ENCODE data around the gene AKR1A1.

AKR1A1 gene

DNA sequence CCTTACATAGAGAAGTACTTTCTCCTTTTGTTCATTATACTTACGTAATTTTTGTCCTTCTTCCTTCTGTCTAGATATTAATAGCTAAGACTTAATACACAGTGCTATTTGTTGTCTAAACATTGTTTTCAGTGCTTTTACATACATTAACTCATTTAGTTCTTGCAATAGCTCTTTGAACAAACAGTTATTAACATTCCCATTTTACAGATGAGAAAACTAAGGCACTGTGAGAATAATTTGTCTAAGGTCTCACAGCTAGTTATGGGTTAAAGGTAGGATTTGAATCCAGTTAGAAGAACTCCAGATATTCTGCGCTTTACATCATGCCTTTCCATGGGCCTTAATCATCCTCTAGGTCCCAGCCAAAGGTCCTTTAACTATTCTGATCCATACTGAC is 53.6 kb downstream of the AKR1A1 start:
- no peak for ATAC-seq (ENCODE audit: low read depth)
- peaks cover 28% of the 10 kb centered on the region for H3K36me3 Mint-ChIP-seq
- H3K27ac Mint-ChIP-seq: no peak overlapping the region
- H3K9me3 Mint-ChIP-seq: no peaks in the 10 kb centered on the region
- no peak overlapping the region for H3K4me3 Mint-ChIP-seq
- no peak for DNase-seq (ENCODE audit: low spot score in 2 of 2)
- H3K4me1 Mint-ChIP-seq: peaks cover 28% of the 10 kb centered on the region
- no peaks in the 10 kb centered on the region for H3K27me3 Mint-ChIP-seq

DNA sequence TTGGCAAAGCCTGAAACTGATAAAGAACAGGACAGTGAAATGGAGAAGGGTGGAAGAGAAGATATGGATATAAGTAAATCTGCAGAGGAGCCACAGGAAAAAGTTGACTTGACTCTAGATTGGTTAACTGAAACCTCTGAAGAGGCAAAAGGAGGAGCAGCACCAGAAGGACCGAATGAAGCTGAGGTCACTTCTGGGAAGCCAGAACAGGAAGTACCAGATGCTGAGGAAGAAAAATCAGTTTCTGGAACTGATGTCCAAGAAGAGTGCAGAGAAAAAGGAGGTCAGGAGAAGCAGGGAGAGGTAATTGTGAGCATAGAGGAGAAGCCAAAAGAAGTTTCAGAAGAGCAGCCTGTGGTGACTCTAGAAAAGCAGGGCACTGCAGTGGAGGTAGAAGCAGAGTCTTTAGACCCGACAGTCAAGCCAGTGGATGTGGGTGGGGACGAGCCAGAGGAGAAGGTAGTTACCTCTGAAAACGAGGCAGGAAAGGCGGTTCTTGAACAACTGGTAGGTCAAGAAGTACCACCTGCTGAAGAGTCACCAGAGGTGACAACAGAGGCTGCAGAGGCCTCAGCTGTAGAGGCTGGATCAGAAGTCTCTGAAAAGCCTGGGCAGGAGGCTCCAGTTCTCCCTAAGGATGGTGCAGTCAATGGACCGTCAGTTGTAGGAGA is 56.9 kb downstream of the AKR1A1 start:
- ATAC-seq (ENCODE audit: low read depth) (no peak), DNase-seq (ENCODE audit: low spot score in 2 of 2) (no peak)
- Mint-ChIP-seq H3K36me3 (peaks cover 33% of the 10 kb centered on the region), H3K27ac (peak overlapping the region; percentile 84), H3K27me3 (no peaks in the 10 kb centered on the region), H3K4me1 (peaks cover 21% of the 10 kb centered on the region), H3K9me3 (no peaks in the 10 kb centered on the region), H3K4me3 (peak overlapping the region; percentile 0)

DNA sequence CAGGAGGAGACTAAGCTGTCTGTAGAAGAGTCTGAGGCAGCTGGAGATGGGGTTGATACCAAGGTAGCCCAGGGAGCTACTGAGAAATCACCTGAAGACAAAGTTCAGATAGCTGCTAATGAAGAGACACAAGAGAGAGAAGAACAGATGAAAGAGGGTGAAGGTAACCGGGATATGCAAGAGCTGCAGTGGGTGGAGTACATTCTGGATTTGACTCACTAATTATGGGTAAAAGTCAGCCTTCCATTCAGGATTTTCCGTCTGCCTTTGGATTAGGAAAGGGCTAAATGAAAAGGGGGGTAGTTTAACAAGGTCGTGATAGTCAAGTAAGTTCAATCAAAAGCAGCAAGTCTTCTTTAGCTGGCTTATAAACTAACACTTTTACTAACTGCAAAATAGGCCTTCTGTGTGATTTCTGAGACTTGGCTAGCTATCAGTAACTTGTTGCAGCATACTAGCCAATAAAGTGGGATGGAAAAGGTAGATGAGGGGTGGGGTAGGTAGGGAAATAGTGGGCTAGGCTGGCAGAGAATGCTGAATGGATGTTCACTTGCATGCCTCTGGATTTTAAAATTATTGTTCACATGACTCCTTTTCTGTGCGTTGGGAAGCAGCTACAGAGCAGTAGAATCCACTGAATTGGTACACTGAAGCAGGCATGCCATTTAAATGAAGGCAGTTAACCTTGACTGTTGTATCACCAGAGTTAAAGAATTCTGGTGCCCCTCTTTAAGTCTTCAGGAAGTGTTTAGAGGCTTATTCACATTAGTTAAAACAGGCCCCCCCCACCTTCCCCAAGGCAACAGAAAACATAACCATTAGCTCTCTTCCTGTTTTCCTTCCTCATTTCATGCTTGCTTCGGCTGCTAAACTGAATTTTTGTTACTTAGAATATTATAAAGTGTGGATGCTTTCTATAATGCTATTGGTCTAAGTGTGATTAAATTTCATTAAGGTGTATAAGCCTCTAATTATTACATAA is 57.8 kb downstream of the AKR1A1 start:
- ATAC-seq (ENCODE audit: low read depth): peak; percentile 96

DNA sequence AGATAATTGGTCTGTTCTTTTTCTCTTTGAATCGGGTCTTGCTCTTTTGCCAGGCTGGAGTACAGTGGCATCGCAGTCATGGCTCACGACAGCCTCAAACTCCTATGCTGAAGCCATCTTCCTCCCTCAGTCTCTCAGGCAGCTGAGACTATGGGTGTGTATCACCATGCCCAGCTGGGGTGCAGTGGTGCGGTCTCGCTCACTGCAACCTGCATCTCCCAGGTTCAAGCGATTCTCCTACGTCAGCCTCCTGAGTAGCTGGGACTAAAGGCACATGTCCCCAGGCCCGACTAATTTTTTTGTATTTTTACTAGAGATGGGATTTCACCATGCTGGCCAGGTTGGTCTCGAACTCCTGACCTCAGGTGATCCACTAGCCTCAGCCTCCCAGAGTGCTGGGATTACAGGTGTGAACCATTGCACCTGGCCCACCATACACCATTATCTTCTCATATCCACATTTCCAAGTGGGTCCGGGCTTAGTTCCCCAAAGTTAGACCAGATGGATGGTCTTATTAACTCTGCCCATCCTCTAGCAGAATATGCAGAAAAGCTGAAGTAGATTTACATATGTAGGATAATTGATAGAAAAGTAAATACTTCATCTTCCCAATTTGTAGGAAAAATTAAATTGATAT is 60.1 kb downstream of the AKR1A1 start:
- Mint-ChIP-seq H3K36me3 (peaks cover 41% of the 10 kb centered on the region), H3K4me1 (peaks cover 27% of the 10 kb centered on the region), H3K27ac (peak overlapping the region; percentile 40), H3K4me3 (no peak overlapping the region), H3K27me3 (no peaks in the 10 kb centered on the region), H3K9me3 (no peaks in the 10 kb centered on the region)
- DNase-seq (ENCODE audit: low spot score in 2 of 2) (no peak), ATAC-seq (ENCODE audit: low read depth) (no peak)

More for the DNA sequence above, 57.8 kb downstream of the AKR1A1 start:
- H3K9me3 Mint-ChIP-seq: no peaks in the 10 kb centered on the region
- H3K4me3 Mint-ChIP-seq: peak overlapping the region; percentile 4
- peak in 1 of 2 donors; percentile 32 for DNase-seq (ENCODE audit: low spot score in 2 of 2)
- H3K27ac Mint-ChIP-seq: peak overlapping the region; percentile 84
- peaks cover 21% of the 10 kb centered on the region for H3K4me1 Mint-ChIP-seq
- H3K27me3 Mint-ChIP-seq: no peaks in the 10 kb centered on the region
- H3K36me3 Mint-ChIP-seq: peaks cover 35% of the 10 kb centered on the region

DNA sequence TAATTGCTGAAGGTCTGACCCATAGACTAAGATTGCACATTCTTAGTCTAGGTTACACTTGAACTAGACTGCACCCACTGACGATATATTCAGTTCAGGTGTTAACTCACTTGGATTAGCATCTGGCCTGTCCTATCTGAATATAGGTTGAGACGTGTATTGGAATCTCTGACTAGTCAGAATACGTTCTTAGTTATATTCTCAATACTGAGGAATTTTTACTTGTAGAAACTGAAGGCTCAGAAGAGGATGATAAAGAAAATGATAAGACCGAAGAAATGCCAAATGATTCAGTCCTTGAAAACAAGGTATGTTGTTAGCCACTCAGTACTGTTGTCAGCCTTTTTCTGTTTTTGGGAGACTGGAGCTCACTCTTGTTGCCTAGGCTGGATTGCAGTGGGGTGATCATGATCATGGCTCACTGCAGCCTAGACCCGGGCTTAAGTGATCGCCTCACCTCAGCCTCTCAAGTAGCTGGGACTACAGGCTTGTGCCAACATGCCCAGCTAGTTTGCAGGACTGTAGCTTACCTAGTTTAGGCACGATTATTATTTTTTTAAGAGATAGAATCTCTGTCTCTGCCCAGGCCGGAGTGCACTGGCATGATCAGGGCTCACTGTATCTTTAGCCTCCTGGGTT is 62.4 kb downstream of the AKR1A1 start:
- peaks cover 42% of the 10 kb centered on the region for H3K36me3 Mint-ChIP-seq
- no peak for ATAC-seq (ENCODE audit: low read depth)
- no peak overlapping the region for H3K4me3 Mint-ChIP-seq
- H3K9me3 Mint-ChIP-seq: no peaks in the 10 kb centered on the region
- DNase-seq (ENCODE audit: low spot score in 2 of 2): no peak
- H3K27me3 Mint-ChIP-seq: no peaks in the 10 kb centered on the region
- peaks cover 25% of the 10 kb centered on the region for H3K4me1 Mint-ChIP-seq
- H3K27ac Mint-ChIP-seq: no peak overlapping the region

DNA sequence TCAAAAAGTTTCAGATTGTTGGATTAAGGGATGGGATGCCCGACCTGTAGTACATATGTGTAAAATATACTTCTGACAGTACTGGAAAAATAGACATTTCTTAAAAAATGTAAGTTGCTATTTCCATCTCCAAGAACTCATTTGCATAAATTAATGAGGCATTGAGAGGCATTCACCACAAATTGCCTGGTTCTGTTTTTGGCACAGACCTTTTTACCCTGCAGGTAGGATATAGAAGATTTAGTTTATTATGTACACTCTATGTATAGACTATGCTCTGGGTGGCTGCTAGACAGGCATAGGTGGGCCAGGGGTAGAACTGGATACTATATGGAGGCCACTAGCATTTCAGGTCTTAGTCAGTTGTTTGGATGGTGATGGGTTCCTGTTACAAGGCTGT is 65.3 kb downstream of the AKR1A1 start:
- H3K9me3 Mint-ChIP-seq: no peaks in the 10 kb centered on the region
- peaks cover 39% of the 10 kb centered on the region for H3K36me3 Mint-ChIP-seq
- DNase-seq (ENCODE audit: low spot score in 2 of 2) (no peak), ATAC-seq (ENCODE audit: low read depth) (peak; percentile 93)
- peaks cover 15% of the 10 kb centered on the region for H3K4me1 Mint-ChIP-seq
- no peak overlapping the region for H3K27ac Mint-ChIP-seq
- no peak overlapping the region for H3K4me3 Mint-ChIP-seq
- H3K27me3 Mint-ChIP-seq: no peaks in the 10 kb centered on the region

DNA sequence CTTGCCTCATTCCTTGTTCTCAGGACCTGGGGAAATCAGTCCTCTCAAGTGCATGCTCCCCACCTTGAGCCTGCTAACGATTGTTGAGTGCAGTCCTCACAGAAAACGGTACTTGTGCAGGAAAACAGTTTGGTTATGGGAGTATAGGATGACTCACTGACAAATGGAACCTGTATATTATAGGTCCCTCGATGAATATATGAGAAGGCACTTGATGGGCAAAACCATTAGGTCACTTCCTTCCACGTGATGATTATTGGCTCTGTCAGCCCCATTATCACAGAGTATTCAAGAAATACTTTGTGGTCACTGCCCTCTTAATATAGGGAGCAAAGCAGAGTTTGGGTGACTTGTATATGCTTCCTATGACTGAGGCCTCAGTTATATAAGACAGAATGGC is 67.0 kb downstream of the AKR1A1 start:
- DNase-seq (ENCODE audit: low spot score in 2 of 2): no peak
- ATAC-seq (ENCODE audit: low read depth): no peak
- Mint-ChIP-seq H3K9me3 (no peaks in the 10 kb centered on the region), H3K36me3 (peaks cover 33% of the 10 kb centered on the region), H3K4me1 (peaks cover 12% of the 10 kb centered on the region), H3K27ac (no peak overlapping the region), H3K4me3 (no peak overlapping the region), H3K27me3 (no peaks in the 10 kb centered on the region)

DNA sequence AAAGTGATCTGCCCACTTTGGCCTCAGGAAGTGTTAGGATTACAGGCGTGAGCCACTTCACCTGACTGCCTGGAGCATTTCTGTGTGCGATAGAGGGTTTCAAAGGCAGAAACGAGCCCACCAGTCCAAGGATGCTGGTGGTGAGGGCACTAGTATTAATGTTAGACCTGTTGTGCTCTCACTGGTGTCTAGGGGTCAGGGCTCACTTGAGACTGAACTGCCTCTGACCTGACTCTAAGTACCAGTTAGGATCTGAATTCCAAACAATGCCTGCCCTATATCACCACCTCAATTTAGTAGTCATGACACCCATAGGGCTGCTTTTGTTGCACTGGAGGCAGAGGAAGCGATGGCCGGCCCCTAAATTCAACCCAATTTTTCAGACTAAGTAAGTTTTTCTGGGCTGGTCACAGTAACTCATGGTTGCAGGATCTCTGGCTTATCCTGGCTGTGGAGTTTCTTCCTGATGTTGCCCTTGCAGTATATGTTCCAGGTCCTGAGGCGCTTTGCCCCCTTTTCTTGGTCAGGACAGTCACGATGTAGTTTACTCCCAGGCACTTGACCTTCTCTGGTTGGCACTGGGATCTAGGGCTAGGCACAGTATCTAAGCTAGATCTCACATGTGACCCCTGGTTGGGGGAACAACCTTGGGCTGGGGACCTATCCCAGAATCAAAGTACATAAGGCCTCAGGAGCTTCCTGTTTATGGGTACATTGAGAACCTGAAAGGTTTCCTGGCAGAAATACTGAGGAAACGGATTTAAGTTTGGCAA is 68.7 kb downstream of the AKR1A1 start:
- H3K27ac Mint-ChIP-seq: no peak overlapping the region
- DNase-seq (ENCODE audit: low spot score in 2 of 2) (no peak), ATAC-seq (ENCODE audit: low read depth) (no peak)
- H3K4me1 Mint-ChIP-seq: peaks cover 12% of the 10 kb centered on the region
- no peak overlapping the region for H3K4me3 Mint-ChIP-seq
- H3K27me3 Mint-ChIP-seq: no peaks in the 10 kb centered on the region
- peaks cover 35% of the 10 kb centered on the region for H3K36me3 Mint-ChIP-seq
- H3K9me3 Mint-ChIP-seq: no peaks in the 10 kb centered on the region

All from memory B cell (primary cell).